Measurements from ENCODE around the gene LYVE1.

Gene LYVE1

GRCh38 chr11:10581481-10582019 is 13.1 kb upstream of the LYVE1 start:
- no peak overlapping the region for H3K4me3 ChIP-seq (ENCODE audit: low read depth, low read length)
- no peak for DNase-seq (ENCODE audit: low read depth)
- TF ChIP-seq CTCF (IDR thresholded peaks at IDR 0.05; ENCODE audit: control insufficient read depth, extremely low read depth, insufficient read depth), result no peak

GRCh38 chr11:10580623-10581022 is 12.2 kb upstream of the LYVE1 start:
- DNase-seq (ENCODE audit: low read depth), result no peak

GRCh38 chr11:10579700-10580099 is 11.2 kb upstream of the LYVE1 start:
- DNase-seq (ENCODE audit: low read depth), result no peak
- no peak overlapping the region for H3K4me3 ChIP-seq (ENCODE audit: low read depth, low read length)
- no peak for TF ChIP-seq CTCF (IDR thresholded peaks at IDR 0.05; ENCODE audit: control insufficient read depth, extremely low read depth, insufficient read depth)

More at GRCh38 chr11:10580623-10581022, 12.2 kb upstream of the LYVE1 start:
- no peak overlapping the region for H3K4me3 ChIP-seq (ENCODE audit: low read depth, low read length)
- TF ChIP-seq CTCF (IDR thresholded peaks at IDR 0.05; ENCODE audit: control insufficient read depth, extremely low read depth, insufficient read depth), result no peak

GRCh38 chr11:10576035-10576398 is 7.6 kb upstream of the LYVE1 start:
- no peak overlapping the region for H3K4me3 ChIP-seq (ENCODE audit: low read depth, low read length)
- TF ChIP-seq CTCF (IDR thresholded peaks at IDR 0.05; ENCODE audit: control insufficient read depth, extremely low read depth, insufficient read depth), result no peak
- DNase-seq (ENCODE audit: low read depth), result no peak

- DNase-seq (ENCODE audit: low read depth), result no peak
- TF ChIP-seq CTCF (IDR thresholded peaks at IDR 0.05; ENCODE audit: control insufficient read depth, extremely low read depth, insufficient read depth), result no peak
- no peak overlapping the region for H3K4me3 ChIP-seq (ENCODE audit: low read depth, low read length)
These were observed 7.0 kb upstream of the LYVE1 start for GRCh38 chr11:10575346-10576034.

- H3K4me3 ChIP-seq (ENCODE audit: low read depth, low read length), result no peak overlapping the region
- DNase-seq (ENCODE audit: low read depth), result no peak
- TF ChIP-seq CTCF (IDR thresholded peaks at IDR 0.05; ENCODE audit: control insufficient read depth, extremely low read depth, insufficient read depth), result no peak
These were observed 5.1 kb upstream of the LYVE1 start for GRCh38 chr11:10573556-10573955.

GRCh38 chr11:10573028-10573427 is 4.6 kb upstream of the LYVE1 start:
- DNase-seq (ENCODE audit: low read depth), result no peak
- no peak for TF ChIP-seq CTCF (IDR thresholded peaks at IDR 0.05; ENCODE audit: control insufficient read depth, extremely low read depth, insufficient read depth)
- no peak overlapping the region for H3K4me3 ChIP-seq (ENCODE audit: low read depth, low read length)

All from LNCaP clone FGC (cell line).